OCI-LY1 (cell line): ENCODE measurements around the gene FGF10.

Experiments used
- CTCF ChIP-seq: fragments of 200-600 bp; sonication (generic), shearing (Covaris generic); IDR thresholded peaks from 2 replicates; pipeline ENCODE4 v1.5.1; 2017; ENCODE audit warnings: mild to moderate bottlenecking, antibody characterized with exemption, low read length, moderate library complexity, mixed read lengths
- EZH2 ChIP-seq: fragments of 200-600 bp; sonication (generic), shearing (Covaris generic); IDR thresholded peaks from 2 replicates; pipeline ENCODE4 v1.8.0; 2017; ENCODE audit warnings: borderline replicate concordance, mixed run types, mild to moderate bottlenecking, antibody characterized with exemption, low read length, moderate library complexity, mixed read lengths

GRCh38 chr5:44336708-44337107, 52.5 kb downstream of the FGF10 start:
- no peak for TF ChIP-seq CTCF
- no peak for TF ChIP-seq EZH2
